NK-92 treated with Interleukin-12 subunit alpha and Interleukin-12 subunit beta, amount 100 ng/mL, for 24 hours (cell line): Measurements from ENCODE around the gene MET.
"Not testable (repeated sequence)": the region's sequence is repeated elsewhere in the genome, so short reads cannot be mapped to it uniquely, and the experiment has no call there.

ENCODE experiments used
- DNase-seq: peaks from one replicate; lab custom pipeline; 2025; lab: John Stamatoyannopoulos, UW

Gene MET

DNA sequence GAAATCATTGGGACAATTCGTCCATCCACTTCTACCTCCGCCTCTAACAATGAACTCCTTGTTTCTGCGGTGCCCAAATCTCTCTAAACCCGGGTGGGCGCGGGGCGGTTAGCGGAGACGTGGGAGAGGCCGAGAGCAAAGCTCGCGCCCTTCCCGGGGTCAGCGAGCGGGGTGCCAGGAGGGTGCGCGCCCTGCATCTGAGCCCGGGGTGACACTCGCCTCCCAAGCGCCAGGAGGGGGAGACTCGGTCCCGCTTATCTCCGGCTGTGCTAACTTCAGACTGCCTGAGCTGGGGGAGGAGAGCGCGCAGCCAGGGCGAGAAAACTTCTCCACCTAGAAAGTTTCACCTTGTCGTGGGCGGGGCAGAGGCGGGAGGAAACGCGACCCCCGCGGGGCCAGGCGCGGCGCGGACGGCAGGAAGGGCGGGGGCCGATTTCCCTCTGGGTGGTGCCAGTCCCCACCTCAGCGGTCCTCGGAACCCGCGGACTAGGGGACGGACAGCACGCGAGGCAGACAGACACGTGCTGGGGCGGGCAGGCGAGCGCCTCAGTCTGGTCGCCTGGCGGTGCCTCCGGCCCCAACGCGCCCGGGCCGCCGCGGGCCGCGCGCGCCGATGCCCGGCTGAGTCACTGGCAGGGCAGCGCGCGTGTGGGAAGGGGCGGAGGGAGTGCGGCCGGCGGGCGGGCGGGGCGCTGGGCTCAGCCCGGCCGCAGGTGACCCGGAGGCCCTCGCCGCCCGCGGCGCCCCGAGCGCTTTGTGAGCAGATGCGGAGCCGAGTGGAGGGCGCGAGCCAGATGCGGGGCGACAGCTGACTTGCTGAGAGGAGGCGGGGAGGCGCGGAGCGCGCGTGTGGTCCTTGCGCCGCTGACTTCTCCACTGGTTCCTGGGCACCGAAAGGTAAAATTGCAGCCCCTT lies at the start of gene MET:
TSS of gene MET (plus strand) at position 516 of the 915 bp plus-strand sequence. CDS start 26,889 bp downstream, outside the sequence.
- DNase-seq = no peak

DNA sequence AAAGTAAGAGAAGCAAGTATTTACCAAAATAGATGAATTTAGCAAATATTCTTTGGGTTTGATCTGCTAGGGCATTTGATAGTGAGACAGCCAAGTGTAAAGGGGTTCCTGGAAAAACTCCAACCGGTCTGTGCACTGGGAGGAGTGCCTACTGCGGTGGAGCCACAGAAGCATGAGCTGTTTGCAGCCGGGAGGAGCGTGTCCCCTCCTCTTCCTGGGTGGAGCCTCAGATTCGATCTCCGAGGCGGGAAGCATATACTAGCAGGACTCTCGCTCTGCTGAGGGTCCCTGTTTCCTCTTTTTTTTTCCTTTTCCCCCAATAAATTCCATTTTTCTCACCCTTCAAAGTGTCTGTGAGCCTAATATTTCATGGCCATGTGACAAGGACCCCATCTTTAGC lies 45.1 kb upstream of the MET start:
- no peak for DNase-seq

DNA sequence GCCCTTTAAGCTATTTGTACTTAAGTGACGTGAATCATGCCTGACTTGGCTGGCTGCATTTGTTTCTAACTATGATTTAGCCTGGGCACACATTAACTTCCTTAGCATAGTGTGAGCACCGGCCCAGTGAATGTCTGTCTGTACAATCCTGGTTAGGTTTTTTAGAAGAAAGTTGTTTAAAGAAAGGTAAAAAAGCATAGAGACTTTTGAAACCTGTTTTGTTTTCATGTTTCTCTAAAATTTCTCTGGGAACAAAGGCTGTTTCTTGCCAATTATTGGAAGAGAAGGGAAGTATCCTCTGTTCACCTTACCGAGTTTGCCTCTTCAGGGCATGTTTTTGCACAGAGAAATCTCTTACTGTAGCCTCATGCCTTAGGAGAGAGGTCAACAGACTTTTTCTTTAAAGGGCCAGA lies 42.9 kb upstream of the MET start:
- DNase-seq = no peak

DNA sequence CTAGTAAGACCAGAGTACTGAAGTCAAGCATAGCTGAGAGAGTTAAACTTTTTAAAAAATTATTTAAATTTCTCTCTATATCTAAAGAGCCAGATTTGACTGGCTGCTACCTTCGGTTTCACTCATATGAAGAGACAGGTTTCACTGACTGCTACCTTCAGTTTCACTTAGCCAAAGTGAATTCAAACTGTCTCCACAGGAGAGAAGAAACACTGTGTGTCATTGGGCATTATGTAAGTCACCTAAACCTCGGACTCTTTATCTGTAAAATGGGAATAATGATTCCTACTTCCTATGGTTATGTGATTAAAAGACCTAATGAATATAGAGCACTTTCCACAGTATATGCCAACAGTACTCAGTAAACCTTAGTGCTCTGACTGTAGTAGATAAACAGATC lies 41.6 kb upstream of the MET start:
- DNase-seq = no peak

- DNase-seq = no peak
Measured at GRCh38 chr7:116630932-116631671, 40.9 kb upstream of the MET start.

- no peak for DNase-seq
Measured at GRCh38 chr7:116631676-116632075, 40.3 kb upstream of the MET start.

- DNase-seq = no peak
Measured at GRCh38 chr7:116632384-116632783, 39.6 kb upstream of the MET start.

- no peak for DNase-seq
Measured at GRCh38 chr7:116633131-116633988, 38.6 kb upstream of the MET start.

DNA sequence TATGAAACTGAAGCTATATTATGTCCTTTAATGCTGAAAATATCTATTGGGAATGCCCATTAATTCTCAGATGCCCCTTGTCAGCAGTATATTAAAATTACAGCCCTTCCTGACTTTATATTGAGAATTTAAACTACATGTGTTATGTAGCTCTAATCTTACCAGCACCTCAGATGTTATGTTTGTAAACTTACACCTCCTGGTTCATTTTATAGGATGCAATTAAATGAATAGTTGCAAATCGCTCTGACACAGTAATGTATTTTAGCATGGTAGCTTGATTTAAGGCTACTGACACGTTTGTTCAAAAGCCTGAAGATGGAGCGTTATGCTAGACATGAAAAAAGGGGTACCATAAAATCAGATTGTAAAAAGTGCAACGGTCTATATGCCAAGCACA lies 35.0 kb upstream of the MET start:
- DNase-seq = no peak

DNA sequence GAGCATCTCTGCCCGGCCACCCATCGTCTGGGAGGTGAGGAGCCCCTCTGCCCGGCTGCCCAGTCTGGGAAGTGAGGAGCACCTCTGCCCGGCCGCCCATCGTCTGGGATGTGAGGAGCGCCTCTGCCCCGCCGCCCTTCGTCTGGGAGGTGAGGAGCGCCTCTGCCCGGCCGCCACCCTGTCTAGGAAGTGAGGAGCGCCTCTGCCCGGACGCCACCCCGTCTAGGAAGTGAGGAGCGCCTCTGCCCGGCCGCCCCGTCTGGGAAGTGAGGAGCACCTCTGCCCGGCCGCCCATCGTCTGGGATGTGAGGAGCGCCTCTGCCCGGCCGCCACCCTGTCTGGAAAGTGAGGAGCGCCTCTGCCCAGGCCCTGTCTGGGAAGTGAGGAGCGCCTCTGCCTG lies 33.4 kb upstream of the MET start:
- DNase-seq = not testable (repeated sequence)

DNA sequence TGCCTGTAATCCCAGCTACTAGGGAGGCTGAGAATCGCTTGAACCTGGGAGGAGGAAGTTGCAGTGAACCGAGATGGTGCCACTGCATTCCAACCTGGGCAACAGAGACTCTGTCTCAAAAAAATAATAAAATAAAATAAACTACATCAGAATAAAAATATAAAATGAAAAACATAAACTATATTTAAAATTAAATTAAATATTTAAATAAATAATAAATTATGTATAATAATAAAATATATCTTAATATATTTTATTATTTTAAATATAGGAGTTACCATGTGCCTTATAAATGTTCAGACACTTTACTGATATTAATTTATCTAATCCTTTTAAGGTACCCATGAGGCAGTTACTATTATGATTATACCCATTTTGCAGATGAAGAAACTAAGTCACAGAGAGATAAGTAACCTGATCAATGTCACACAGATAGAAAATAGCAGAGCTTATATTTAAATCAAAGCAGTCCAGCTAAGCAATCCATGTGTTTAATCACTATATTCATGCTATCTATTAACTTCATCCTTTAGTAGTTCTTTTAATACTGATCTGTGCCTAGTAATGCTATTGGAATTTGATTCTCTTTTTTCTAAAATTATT lies 30.3 kb upstream of the MET start:
- no peak for DNase-seq

GRCh38 chr7:116643148-116643547 lies 28.8 kb upstream of the MET start:
- DNase-seq = not testable (repeated sequence)

GRCh38 chr7:116644628-116645027 lies 27.4 kb upstream of the MET start:
- no peak for DNase-seq

GRCh38 chr7:116647290-116647689 lies 24.7 kb upstream of the MET start:
- no peak for DNase-seq

DNA sequence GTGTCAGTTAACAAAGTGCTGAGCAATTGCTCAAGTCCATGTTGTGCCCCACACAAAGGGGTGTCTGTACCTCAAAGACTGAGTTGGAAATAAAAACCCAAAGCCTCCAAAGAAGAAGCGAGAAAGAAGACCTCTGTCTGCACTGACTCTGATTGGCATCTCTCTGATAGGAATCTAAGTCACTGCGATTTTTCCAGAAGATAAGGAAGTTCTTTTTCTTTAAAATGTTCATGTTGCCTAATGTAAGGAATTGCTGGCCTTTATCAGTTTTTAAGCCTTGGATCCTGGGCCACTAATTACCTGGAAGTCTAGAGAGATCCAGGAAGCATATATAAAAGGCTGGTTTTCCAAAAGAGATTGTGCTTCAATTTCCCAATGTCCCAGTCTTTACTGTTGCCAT lies 24.1 kb upstream of the MET start:
- no peak for DNase-seq

- no peak for DNase-seq
Measured at GRCh38 chr7:116650436-116650835, 21.6 kb upstream of the MET start.

DNA sequence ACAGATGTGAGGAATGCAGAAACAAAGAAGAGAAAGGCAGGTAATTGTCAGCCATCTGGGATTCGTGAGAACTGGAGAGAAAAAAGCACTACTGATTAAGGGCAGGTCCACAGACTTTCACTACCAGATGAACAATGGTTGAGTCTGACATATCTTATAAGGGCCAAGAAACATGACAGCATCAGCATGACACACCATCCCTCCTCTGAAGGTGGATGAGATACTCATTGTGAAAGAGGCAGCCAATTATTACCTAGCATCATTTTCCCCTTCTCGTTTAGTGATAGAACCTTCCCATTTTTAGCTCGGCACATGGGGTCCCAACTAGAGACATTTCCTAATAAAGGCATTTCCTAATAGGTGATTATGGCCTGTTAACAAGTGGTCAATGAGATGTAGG lies 19.2 kb upstream of the MET start:
- no peak for DNase-seq

DNA sequence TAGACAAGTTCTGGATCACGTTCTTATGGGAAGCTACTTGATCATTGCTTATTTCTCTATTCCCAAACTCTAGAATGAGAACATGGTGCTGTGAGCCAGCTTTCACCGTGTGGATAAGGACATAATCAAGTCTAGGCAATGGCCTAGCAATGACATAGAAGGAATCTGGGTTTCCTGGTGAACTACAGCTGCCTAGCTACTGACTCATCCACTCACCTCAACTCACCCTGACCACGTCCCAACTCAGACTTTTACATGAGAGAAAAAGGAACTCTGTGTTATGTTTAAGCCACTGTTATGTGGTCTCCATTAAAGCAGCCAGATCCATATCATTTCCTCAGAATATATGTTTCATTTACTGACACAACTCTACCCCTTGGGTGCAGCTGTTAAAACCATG lies 18.8 kb upstream of the MET start:
- no peak for DNase-seq

GRCh38 chr7:116653646-116654045 lies 18.4 kb upstream of the MET start:
- DNase-seq = no peak

DNA sequence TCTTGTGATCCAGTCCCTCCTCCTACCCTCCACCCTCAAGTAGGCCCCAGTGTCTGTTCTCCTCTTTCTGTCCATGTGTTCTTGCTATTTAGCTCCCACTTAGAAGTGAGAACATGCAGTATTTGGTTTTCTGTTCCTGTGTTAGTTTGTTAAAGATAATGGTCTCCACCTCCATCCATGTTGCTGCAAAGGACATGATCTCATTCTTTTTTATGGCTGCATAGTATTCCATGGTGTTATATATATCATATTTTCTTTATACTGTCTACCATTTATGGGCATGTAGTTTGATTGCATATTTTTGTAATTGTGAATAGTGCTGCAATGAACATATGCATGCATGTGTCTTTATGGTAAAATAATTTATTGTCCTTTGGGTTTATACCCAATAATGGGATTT lies 12.7 kb upstream of the MET start:
- DNase-seq = not testable (repeated sequence)

GRCh38 chr7:116661865-116662264 lies 10.1 kb upstream of the MET start:
- no peak for DNase-seq

DNA sequence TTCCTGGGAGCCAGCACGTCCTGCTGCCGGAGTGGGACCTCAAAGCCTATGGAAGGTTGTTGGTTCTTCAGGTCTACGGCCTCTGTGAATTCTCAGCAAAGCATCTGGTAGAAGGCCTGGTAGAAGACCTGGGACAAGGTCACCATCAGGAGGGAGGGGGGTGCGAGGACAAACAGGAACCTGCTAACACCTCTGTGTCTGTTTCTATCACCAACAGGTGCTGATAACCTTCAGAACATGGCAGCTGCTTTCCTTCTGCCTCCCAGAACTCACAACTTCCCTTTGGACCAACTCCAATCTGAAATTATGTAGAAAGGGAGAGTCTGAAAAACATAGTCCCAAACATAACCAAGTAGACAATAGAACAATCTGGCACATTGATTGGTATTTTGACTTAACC lies 8.3 kb upstream of the MET start:
- no peak for DNase-seq
